Measurements from ENCODE around the gene SLC22A14. TPM values are rescaled to one million over a fixed set of nuclear protein-coding genes. Genes with fewer than 3 reads are reported as not detected.

SLC22A14 gene
- total RNA-seq, 3 donors from 2014 or later (not counting 1 experiment from before 2014, with no cell fraction given), result 0.20 TPM; not detected in 2

DNA sequence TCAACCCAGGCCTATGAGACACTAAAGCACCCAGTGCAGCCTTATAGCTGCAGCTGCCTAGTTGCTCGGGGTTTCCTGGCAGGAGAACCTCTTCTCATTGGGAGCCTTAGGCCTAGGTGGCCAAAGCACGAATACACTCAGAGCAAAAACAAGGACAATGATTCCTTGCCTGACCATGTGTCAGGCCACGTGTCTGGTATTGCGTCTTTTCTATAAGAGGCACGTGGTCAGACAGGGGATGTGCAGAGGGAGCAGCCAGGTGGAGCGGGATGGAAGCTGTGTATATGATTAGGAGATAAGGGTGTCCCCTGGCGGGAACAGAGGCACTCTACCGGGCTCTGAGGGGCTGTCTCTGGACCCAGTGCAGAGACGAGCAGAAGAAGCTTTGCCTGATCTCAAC is 26.4 kb downstream of the SLC22A14 start:
- no peaks in the 10 kb centered on the region for H3K36me3 Mint-ChIP-seq
- peaks cover 16 to 25% of the 10 kb centered on the region in 2 donors for H3K27me3 Mint-ChIP-seq (ENCODE audit: low read depth in 2 of 2)
- intact Hi-C loops (cut with micrococcal nuclease), result no loop called here
- H3K4me3 Mint-ChIP-seq, result no peak overlapping the region
- DNase-seq (no peak), ATAC-seq (no peak)
- no peaks in the 10 kb centered on the region for H3K9me3 Mint-ChIP-seq
- 81% methylated on average over 9 of the region's 9 CpGs for WGBS (ENCODE audit: insufficient coverage)
- Histone ChIP-seq H3K4me3 (ENCODE audit: low read length) (no peak overlapping the region), H3K4me1 (ENCODE audit: control insufficient read depth, insufficient read depth, low read length) (peaks cover 4% of the 10 kb centered on the region), H3K36me3 (ENCODE audit: control insufficient read depth, insufficient read depth, low read length) (no peaks in the 10 kb centered on the region), H3K9me3 (ENCODE audit: control insufficient read depth, insufficient read depth, low read length) (no peaks in the 10 kb centered on the region), H3K27ac (ENCODE audit: low read length) (no peak overlapping the region), H3K27me3 (ENCODE audit: control insufficient read depth, insufficient read depth, low read length) (no peaks in the 10 kb centered on the region)
- H3K27ac Mint-ChIP-seq, result no peak overlapping the region
- no peaks in the 10 kb centered on the region for H3K4me1 Mint-ChIP-seq
- TF ChIP-seq, protein P1, sequence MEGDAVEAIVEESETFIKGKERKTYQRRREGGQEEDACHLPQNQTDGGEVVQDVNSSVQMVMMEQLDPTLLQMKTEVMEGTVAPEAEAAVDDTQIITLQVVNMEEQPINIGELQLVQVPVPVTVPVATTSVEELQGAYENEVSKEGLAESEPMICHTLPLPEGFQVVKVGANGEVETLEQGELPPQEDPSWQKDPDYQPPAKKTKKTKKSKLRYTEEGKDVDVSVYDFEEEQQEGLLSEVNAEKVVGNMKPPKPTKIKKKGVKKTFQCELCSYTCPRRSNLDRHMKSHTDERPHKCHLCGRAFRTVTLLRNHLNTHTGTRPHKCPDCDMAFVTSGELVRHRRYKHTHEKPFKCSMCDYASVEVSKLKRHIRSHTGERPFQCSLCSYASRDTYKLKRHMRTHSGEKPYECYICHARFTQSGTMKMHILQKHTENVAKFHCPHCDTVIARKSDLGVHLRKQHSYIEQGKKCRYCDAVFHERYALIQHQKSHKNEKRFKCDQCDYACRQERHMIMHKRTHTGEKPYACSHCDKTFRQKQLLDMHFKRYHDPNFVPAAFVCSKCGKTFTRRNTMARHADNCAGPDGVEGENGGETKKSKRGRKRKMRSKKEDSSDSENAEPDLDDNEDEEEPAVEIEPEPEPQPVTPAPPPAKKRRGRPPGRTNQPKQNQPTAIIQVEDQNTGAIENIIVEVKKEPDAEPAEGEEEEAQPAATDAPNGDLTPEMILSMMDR (IDR thresholded peaks at IDR 0.05), result no peak

DNA sequence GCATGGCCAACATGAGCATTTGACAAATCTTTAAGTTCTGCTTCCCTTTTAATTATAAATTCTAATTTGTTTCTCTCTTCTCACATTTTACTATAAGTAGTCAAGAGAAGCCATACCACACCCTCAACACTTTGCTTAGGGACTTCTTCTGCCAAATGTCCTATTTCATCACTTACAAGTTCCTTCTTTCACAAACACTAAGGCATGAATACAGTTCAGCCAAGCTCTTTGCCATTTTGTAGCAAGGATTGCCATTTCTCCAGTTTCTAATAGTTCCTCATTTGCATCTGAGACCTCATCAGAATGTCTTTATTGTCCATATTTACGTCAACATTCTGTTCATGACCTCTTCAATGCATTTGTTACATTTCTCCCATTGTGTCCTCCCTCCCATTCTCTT is 29.4 kb downstream of the SLC22A14 start:
- Mint-ChIP-seq H3K9me3 (no peaks in the 10 kb centered on the region), H3K27ac (no peak overlapping the region), H3K36me3 (no peaks in the 10 kb centered on the region), H3K4me3 (no peak overlapping the region), H3K27me3 (ENCODE audit: low read depth in 2 of 2) (peaks cover 5 to 8% of the 10 kb centered on the region in 2 donors), H3K4me1 (no peaks in the 10 kb centered on the region)
- peaks cover 4% of the 10 kb centered on the region for H3K4me1 ChIP-seq (ENCODE audit: control insufficient read depth, insufficient read depth, low read length)
- H3K27ac ChIP-seq (ENCODE audit: low read length), result no peak overlapping the region
- TF ChIP-seq, protein P1 (IDR thresholded peaks at IDR 0.05), result no peak
- H3K36me3 ChIP-seq (ENCODE audit: control insufficient read depth, insufficient read depth, low read length), result no peaks in the 10 kb centered on the region
- H3K4me3 ChIP-seq (ENCODE audit: low read length), result no peak overlapping the region
- H3K27me3 ChIP-seq (ENCODE audit: control insufficient read depth, insufficient read depth, low read length), result no peaks in the 10 kb centered on the region
- DNase-seq (no peak), ATAC-seq (no peak)
- intact Hi-C loops (cut with micrococcal nuclease), result no loop called here
- no peaks in the 10 kb centered on the region for H3K9me3 ChIP-seq (ENCODE audit: control insufficient read depth, insufficient read depth, low read length)
- WGBS (ENCODE audit: insufficient coverage), result 95% methylated on average over 1 of the region's 1 CpG

- Mint-ChIP-seq H3K36me3 (no peaks in the 10 kb centered on the region), H3K4me1 (no peaks in the 10 kb centered on the region), H3K4me3 (no peak overlapping the region), H3K27ac (no peak overlapping the region), H3K27me3 (ENCODE audit: low read depth in 2 of 2) (peaks cover 8 to 9% of the 10 kb centered on the region in 2 donors), H3K9me3 (no peaks in the 10 kb centered on the region)
- WGBS (ENCODE audit: insufficient coverage), result 93% methylated on average over 1 of the region's 2 CpGs
- Histone ChIP-seq H3K4me3 (ENCODE audit: low read length) (no peak overlapping the region), H3K27ac (ENCODE audit: low read length) (no peak overlapping the region), H3K9me3 (ENCODE audit: control insufficient read depth, insufficient read depth, low read length) (no peaks in the 10 kb centered on the region), H3K36me3 (ENCODE audit: control insufficient read depth, insufficient read depth, low read length) (no peaks in the 10 kb centered on the region), H3K27me3 (ENCODE audit: control insufficient read depth, insufficient read depth, low read length) (no peaks in the 10 kb centered on the region), H3K4me1 (ENCODE audit: control insufficient read depth, insufficient read depth, low read length) (peaks cover 8% of the 10 kb centered on the region)
- no peak for ATAC-seq
- DNase-seq, result no peak
- TF ChIP-seq, protein P1 (IDR thresholded peaks at IDR 0.05), result no peak
- intact Hi-C loops (cut with micrococcal nuclease), result no loop called here
Measured at GRCh38 chr3:38311941-38312340, 29.8 kb downstream of the SLC22A14 start.

DNA sequence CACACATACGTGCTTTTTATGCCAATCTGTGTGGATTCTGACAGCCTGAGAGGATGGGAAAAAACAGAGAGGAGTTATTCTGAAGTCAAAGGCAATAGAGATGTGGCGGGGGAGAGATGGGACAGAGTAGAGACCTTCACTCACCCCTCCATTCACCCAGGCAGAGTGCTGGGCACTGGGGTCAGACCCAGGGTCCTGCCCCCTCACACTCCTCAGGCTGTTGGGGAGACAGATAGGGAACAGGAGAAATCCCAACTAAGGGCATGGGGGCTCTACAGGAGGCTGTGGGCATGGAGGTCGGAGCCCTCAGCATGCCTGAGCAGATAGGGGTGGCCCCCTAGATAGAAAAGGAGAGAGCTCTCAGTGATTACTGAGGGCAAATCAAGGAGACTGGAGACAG is 30.3 kb downstream of the SLC22A14 start:
- no peaks in the 10 kb centered on the region for H3K27me3 ChIP-seq (ENCODE audit: control insufficient read depth, insufficient read depth, low read length)
- 76% methylated on average over 1 of the region's 3 CpGs for WGBS (ENCODE audit: insufficient coverage)
- H3K4me3 Mint-ChIP-seq, result no peak overlapping the region
- peaks cover 8 to 9% of the 10 kb centered on the region in 2 donors for H3K27me3 Mint-ChIP-seq (ENCODE audit: low read depth in 2 of 2)
- H3K4me3 ChIP-seq (ENCODE audit: low read length), result no peak overlapping the region
- peaks cover 10% of the 10 kb centered on the region for H3K4me1 ChIP-seq (ENCODE audit: control insufficient read depth, insufficient read depth, low read length)
- TF ChIP-seq, protein P1 (IDR thresholded peaks at IDR 0.05), result no peak
- H3K4me1 Mint-ChIP-seq, result no peaks in the 10 kb centered on the region
- H3K9me3 ChIP-seq (ENCODE audit: control insufficient read depth, insufficient read depth, low read length), result no peaks in the 10 kb centered on the region
- ATAC-seq (no peak), DNase-seq (no peak)
- intact Hi-C loops (cut with micrococcal nuclease), result no loop called here
- no peak overlapping the region for H3K27ac Mint-ChIP-seq
- no peaks in the 10 kb centered on the region for H3K9me3 Mint-ChIP-seq
- H3K27ac ChIP-seq (ENCODE audit: low read length), result no peak overlapping the region
- no peaks in the 10 kb centered on the region for H3K36me3 ChIP-seq (ENCODE audit: control insufficient read depth, insufficient read depth, low read length)
- no peaks in the 10 kb centered on the region for H3K36me3 Mint-ChIP-seq

Data from natural killer cell (primary cell).